HG02852 (cell line): ENCODE results near the gene SHB.

Experiments
- ATAC-seq: cut with Tn5 transposase; IDR thresholded peaks from one replicate; pipeline ENCODE4 v1.9.1; 2021; ENCODE audit warnings: mild to moderate bottlenecking, moderate library complexity; ENCODE audit not compliant: unreplicated experiment

SHB gene

DNA sequence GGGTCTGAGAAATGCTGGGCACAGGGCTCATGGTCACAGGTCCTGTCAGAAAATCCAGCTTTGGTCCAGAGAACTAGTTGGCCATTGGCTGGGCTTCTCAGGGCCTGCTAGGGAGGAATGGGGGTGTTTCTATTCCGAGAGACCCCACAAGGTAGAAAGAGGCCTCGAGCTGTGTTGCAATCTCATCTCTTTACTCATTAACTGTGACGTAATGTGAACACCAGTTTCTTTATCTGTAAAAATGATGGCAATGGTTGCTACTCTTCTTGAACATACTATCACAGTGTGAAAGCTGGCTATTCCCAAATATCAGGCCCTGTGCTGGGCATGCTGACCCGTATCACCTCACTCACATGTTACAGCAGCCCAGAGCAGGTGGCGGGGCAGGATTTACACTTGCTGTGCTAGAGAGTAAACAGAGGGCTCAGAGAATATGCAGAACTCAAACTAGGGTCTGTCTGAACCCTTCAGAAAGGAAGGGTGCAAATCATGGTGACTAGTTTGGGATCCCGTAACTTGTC lies 129.4 kb downstream of the SHB start:
- ATAC-seq: no peak

DNA sequence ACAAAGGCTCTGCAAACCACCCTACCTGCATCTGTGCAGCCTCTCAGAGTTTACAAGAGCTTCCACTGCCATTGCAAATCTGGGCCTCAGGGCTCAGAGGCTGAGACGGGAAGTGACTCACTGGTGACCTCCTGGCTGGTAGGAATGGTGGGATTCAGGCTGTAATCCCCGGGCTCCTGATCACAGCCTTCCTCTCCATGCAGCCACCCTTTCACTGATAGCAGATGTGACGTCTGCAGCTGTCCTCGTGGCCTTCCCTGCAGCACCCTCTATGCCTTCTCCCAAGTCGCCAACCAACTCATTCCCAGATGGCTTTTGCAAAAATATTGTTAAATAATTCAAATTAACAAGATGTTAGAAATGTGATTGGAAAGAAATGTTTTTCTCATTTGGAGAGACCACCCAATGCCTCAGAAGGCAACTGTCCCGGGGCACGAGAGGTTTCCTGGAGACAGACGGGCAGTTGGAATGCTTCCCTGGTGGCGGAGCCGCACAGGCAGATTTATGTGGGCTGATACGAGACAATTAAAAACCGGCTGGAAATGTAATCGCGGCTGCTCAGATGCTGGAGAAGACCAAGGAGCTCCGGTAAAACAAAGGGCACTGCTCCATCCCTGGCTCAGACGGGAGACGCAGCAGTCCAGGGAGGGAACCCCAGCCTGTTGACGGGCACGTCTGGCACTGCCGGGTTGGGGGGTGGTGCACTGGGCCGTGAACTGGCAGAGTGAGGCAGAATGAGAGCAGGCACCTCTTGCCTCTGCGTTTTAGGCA lies 130.7 kb downstream of the SHB start:
- no peak for ATAC-seq

- no peak for ATAC-seq
Observed at GRCh38 chr9:37937366-37937765, 131.7 kb downstream of the SHB start.

- ATAC-seq: no peak
Observed at GRCh38 chr9:37936965-37937364, 132.1 kb downstream of the SHB start.

DNA sequence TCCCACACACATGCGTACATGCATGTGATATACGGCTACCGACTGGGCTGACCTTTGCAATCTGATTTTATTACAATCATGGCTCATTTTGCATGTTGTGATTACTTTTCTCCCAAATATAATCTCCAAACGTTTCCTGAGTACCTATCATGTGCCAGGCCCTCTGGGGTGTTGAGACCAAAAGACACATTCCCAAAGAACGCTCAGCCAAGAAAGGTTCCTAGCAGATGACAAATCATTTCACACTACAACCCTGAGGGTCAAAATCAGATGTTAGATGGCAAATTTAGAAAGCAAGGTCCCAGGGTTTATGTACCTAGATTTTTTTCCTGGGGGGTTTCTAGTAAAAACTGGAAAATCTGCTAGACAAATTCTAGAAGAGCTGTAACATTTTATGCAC lies 132.7 kb downstream of the SHB start:
- no peak for ATAC-seq

- no peak for ATAC-seq
Observed at GRCh38 chr9:37935096-37935495, 133.9 kb downstream of the SHB start.

DNA sequence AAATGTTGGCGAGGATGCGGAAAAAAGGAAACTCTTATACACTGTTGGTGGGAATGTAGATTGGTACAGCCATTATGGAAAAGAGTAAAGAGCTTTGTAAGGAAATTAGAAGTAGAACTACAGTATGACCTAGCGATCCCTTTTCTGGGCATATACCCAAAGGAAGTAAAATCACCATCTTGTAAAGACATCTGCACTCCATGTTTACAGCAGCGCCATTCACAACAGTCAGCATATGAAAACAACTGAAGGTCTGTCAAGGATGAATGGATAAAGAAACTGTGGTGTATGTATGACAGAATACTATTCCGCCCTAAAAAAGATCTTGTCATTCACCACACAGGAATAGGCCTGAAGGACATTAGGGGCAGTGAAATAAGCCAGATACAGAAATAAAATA lies 137.4 kb downstream of the SHB start:
- ATAC-seq: no peak

- no peak for ATAC-seq
Observed at GRCh38 chr9:37929441-37929895, 139.6 kb downstream of the SHB start.

DNA sequence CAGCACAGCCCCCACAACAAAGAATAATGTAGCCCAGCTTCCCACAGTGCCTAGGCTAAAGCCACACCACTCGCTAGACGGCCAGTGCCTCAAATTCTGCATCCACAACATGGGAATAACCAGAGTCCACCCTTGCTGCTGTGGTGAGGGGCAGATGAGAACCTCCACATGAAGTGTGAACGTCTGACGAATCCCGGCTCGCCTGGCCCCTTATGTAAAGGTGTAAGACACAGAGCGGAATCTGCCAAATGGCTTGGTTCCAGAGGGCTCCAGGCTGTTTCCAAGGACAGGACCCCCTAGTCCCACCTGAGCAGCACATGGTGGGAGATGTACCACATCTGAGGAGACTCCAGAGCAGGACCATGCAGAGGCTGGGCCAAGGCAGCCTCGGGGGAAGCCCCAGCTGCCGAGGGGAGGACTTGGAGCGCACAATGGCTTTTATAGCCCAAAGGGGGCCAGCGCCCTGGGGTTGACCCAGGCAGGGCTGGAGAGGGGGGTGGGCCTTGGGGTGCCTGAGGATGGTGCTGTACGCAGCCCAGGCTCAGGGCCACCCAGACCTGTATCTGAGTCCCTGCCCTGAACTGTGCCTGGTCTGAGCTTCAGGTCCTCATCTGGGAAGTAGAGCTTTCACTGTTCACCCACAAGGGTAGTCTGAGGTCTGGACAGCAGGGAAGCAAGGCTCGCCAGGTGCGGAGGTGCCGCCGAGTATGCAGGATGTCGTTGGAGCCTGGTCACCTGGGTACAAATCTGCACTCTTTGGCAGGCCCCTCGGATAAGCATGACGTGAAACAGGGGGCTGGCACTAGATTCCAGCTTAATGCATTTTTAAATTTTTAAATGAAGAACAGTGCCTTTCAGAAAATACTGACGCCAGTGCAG lies 140.2 kb downstream of the SHB start:
- ATAC-seq: no peak

DNA sequence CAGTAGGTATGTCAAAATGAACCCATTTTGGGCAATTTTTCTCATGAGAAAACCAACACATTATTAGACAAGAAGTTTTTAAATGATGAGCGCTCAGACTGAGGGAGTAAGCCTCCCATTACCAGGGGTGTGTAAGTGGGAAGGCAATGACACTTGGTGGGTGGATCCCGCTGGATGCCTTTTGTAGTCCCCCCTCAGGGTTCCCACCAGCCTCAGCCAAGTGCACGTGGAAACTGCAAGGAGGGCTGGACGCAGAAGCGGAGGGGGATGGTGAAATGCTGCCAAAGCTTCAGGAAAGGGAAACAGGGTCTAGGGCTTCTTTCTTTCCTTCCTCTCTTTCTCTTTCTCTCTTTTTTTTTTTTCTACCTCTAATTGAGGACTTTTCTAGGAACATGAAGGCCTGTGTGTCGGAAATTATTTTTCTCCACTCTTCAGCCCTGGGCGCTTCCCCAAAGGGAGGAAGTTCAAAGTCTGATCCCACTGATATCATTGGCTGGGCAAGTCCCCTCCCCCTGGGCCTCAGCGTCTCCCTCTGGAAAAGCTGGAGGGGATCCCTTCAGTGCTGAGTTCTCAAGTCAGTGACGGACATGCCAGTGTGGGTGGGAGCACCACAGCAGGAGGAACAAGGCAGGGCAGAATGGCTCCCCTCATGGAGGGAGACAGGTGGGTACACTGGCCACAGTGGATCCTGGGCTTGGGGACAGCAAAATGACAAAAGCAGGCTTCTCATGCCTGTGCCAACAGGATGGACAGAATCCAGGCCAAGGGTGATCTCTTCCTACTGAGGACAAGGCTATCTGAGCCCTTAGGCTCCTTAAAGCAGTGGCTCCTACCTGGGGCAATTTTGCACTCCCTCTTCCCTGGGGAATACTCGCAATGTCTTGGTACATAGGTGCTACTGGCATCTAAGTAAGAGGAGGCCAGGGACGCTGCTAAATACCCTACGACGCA lies 141.2 kb downstream of the SHB start:
- ATAC-seq: no peak

DNA sequence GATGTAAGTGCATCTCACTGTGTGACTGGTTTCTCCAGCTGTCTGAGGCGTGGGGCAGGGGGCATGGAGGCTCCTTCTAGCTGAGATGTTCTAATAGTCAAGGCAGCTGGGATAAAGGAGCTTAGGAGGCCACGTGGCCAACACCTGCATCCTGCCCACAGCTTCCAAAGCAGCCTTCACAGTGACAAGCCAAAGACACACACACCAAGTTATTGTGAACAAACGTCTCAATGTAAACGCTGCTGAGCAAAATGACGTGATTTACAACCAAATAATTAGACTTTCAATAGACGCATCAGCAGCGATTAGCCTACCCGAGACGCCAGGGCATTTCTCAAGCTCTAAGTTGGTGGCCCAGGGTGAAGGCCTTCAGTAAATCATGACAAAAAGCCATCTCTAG lies 141.9 kb downstream of the SHB start:
- no peak for ATAC-seq

- ATAC-seq: no peak
Observed at GRCh38 chr9:37926737-37927118, 142.3 kb downstream of the SHB start.

GRCh38 chr9:37925786-37926736 lies 143.0 kb downstream of the SHB start:
- ATAC-seq: no peak

DNA sequence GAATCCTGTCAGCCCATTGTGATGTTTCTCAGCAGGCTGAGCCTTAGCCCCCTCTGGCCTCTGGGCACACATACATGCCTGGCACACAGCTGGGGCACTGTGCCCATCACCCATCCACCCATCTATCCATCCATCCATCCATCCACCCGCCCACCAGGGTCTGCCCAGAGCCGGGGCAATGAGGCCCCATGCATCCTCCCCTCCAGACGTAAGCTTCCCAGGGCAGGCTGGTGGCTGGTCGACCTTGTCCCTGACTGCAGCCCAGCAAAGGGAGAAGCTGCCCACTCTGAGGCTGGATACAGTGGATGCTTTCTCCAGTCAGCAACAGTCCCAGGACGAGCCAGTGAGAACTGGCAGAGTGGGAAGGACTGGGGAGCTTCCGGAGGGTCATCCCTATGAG lies 144.0 kb downstream of the SHB start:
- no peak for ATAC-seq

DNA sequence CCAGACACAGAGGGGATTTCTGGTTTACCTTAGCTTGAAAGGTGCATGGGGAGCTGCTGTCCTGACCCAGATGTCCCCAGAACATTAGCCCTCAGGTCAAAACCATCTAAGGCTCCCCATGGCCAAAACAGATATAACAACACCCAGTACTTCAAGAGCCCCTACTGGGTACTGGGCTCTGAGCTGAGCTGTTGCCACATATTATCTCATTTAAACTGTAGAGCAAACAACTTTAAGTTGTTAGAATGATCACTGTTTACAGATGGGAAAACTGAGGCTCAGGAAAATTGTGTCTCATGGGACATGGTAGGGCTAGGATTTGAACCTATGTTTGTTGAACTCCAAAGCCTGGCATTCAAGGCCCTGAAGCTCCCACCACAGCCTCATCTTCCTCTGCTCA lies 144.5 kb downstream of the SHB start:
- no peak for ATAC-seq

- ATAC-seq: no peak
Observed at GRCh38 chr9:37923796-37924427, 145.1 kb downstream of the SHB start.

- ATAC-seq: no peak
Observed at GRCh38 chr9:37923118-37923795, 145.8 kb downstream of the SHB start.

DNA sequence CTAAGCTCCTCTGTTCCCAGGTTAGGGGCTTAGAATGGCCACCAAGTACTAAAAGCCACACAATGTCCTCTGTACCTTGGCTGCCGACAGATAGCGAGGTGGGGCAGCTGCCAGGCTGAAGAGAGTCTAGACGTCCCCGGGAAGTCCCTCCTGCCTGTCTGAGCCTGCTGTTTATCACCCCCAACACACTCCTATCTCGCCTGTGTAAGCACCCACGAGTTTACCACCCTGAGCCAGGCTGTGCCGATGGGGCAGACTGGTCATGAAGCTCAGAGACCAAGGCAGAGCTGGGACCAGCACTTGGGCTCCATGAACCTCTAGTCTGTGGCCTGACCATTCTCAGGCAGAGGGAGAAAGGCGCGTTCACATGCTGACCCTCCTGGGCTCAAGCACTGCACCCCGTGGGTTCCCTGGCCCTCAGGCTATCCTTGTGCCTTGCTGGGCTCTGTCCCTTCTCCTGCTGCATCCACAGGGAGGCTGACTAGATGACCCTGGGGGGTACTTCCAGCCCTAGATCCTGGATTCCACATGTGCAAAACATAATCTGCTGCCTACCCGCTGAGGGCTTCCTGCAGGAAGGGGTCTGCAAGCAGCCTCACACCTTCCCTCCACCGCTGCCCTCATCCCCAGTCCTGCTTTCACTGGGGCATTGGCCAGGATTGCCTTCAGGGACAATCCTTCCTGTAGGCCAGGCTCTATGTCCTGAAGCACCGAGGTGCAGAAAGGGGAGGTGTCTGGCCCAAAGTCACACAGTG lies 146.5 kb downstream of the SHB start:
- ATAC-seq: no peak
